ENCODE results near the gene NHSL1.

DNA sequence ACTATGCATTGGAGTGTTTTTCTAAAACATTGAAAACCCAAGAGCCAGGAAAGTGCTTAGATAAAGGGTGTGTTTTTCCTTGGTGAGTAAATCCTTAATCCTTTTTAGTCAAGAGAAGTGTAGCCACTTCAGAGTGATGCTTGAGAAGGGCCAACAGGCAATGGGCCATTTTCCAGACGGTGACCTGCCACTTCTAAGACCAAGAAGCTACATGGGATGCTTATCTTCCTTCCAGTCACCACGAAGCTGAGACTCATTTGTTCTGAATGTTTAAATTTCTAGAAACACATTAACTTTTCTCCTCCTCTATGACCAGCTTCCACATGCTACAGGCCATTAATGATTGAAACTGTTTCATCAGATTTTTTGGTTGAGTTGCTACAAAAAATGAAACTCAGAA, 34.4 kb upstream of the NHSL1 start:
- TF ChIP-seq, protein P1, sequence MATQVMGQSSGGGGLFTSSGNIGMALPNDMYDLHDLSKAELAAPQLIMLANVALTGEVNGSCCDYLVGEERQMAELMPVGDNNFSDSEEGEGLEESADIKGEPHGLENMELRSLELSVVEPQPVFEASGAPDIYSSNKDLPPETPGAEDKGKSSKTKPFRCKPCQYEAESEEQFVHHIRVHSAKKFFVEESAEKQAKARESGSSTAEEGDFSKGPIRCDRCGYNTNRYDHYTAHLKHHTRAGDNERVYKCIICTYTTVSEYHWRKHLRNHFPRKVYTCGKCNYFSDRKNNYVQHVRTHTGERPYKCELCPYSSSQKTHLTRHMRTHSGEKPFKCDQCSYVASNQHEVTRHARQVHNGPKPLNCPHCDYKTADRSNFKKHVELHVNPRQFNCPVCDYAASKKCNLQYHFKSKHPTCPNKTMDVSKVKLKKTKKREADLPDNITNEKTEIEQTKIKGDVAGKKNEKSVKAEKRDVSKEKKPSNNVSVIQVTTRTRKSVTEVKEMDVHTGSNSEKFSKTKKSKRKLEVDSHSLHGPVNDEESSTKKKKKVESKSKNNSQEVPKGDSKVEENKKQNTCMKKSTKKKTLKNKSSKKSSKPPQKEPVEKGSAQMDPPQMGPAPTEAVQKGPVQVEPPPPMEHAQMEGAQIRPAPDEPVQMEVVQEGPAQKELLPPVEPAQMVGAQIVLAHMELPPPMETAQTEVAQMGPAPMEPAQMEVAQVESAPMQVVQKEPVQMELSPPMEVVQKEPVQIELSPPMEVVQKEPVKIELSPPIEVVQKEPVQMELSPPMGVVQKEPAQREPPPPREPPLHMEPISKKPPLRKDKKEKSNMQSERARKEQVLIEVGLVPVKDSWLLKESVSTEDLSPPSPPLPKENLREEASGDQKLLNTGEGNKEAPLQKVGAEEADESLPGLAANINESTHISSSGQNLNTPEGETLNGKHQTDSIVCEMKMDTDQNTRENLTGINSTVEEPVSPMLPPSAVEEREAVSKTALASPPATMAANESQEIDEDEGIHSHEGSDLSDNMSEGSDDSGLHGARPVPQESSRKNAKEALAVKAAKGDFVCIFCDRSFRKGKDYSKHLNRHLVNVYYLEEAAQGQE (tag by site-specific recombination; IDR thresholded peaks at IDR 0.05) = no peak
- TF ChIP-seq, protein P2, sequence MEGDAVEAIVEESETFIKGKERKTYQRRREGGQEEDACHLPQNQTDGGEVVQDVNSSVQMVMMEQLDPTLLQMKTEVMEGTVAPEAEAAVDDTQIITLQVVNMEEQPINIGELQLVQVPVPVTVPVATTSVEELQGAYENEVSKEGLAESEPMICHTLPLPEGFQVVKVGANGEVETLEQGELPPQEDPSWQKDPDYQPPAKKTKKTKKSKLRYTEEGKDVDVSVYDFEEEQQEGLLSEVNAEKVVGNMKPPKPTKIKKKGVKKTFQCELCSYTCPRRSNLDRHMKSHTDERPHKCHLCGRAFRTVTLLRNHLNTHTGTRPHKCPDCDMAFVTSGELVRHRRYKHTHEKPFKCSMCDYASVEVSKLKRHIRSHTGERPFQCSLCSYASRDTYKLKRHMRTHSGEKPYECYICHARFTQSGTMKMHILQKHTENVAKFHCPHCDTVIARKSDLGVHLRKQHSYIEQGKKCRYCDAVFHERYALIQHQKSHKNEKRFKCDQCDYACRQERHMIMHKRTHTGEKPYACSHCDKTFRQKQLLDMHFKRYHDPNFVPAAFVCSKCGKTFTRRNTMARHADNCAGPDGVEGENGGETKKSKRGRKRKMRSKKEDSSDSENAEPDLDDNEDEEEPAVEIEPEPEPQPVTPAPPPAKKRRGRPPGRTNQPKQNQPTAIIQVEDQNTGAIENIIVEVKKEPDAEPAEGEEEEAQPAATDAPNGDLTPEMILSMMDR (tag by site-specific recombination; IDR thresholded peaks at IDR 0.05) = no peak
- TF ChIP-seq ZNF792 (tag by site-specific recombination; IDR thresholded peaks at IDR 0.05) = no peak
- TF ChIP-seq IKZF3 (tag by site-specific recombination; IDR thresholded peaks at IDR 0.05) = no peak
- no peak for TF ChIP-seq ZNF521 (tag by site-specific recombination; IDR thresholded peaks at IDR 0.05)
- TF ChIP-seq HOXA7 (CRISPR knock-in tag; IDR thresholded peaks at IDR 0.05; ENCODE audit: borderline replicate concordance) = no peak
- no peak for TF ChIP-seq ZNF707 (tag by site-specific recombination; IDR thresholded peaks at IDR 0.05)
- TF ChIP-seq ZNF112 (tag by site-specific recombination; IDR thresholded peaks at IDR 0.05) = no peak
- no peak for TF ChIP-seq ZNF76 (tag by site-specific recombination; IDR thresholded peaks at IDR 0.05; ENCODE audit: borderline replicate concordance, low read depth)
- no peak for TF ChIP-seq KLF8 (tag by site-specific recombination; IDR thresholded peaks at IDR 0.05)
- TF ChIP-seq ZNF140 (tag by site-specific recombination; IDR thresholded peaks at IDR 0.05) = no peak
